GM18858 (cell line): ENCODE data around the gene CPEB4.

ENCODE experiments used
- ATAC-seq: cut with Tn5 transposase; IDR thresholded peaks from one replicate; pipeline ENCODE4 v1.9.1; 2021; ENCODE audit not compliant: unreplicated experiment

Gene CPEB4

GRCh38 chr5:173887610-173888472 lies at the start of gene CPEB4:
CPEB4 (plus strand) TSS chr5:173888349; CDS start chr5:173889734, 1,385 bp downstream.
- ATAC-seq, result peak; percentile 82

- no peak for ATAC-seq
Measured at GRCh38 chr5:173839117-173839713, 48.9 kb upstream of the CPEB4 start.

GRCh38 chr5:173840111-173840983 lies 47.8 kb upstream of the CPEB4 start:
- ATAC-seq, result no peak

GRCh38 chr5:173841710-173842109 lies 46.4 kb upstream of the CPEB4 start:
- ATAC-seq, result no peak

- ATAC-seq, result no peak
Measured at GRCh38 chr5:173843794-173844193, 44.4 kb upstream of the CPEB4 start.

GRCh38 chr5:173845321-173845720 lies 42.8 kb upstream of the CPEB4 start:
- ATAC-seq, result no peak

GRCh38 chr5:173846929-173847501 lies 41.1 kb upstream of the CPEB4 start:
- no peak for ATAC-seq

GRCh38 chr5:173848986-173849596 lies 39.1 kb upstream of the CPEB4 start:
- no peak for ATAC-seq

GRCh38 chr5:173849908-173850307 lies 38.2 kb upstream of the CPEB4 start:
- ATAC-seq, result no peak

GRCh38 chr5:173850659-173851058 lies 37.5 kb upstream of the CPEB4 start:
- no peak for ATAC-seq

GRCh38 chr5:173851595-173852243 lies 36.4 kb upstream of the CPEB4 start:
- ATAC-seq, result no peak

GRCh38 chr5:173852790-173853359 lies 35.3 kb upstream of the CPEB4 start:
- no peak for ATAC-seq

GRCh38 chr5:173853370-173854131 lies 34.6 kb upstream of the CPEB4 start:
- no peak for ATAC-seq

- no peak for ATAC-seq
Measured at GRCh38 chr5:173855162-173855994, 32.8 kb upstream of the CPEB4 start.

GRCh38 chr5:173855995-173856656 lies 32.0 kb upstream of the CPEB4 start:
- ATAC-seq, result no peak

- ATAC-seq, result no peak
Measured at GRCh38 chr5:173857234-173857633, 30.9 kb upstream of the CPEB4 start.

GRCh38 chr5:173858021-173858669 lies 30.0 kb upstream of the CPEB4 start:
- no peak for ATAC-seq
